Gastrocnemius medialis (tissue), 4 donors: ENCODE results near the gene PTPN6.

Experiments
- CTCF ChIP-seq, 5 experiments: fragments of 450-650 bp in 3 of 5; fragments of 200-600 bp in 2 of 5; sonication (generic) in 2 of 5; IDR thresholded peaks in 4 of 5; conservative IDR thresholded peaks in 1 of 5; 1 replicate in 4 of 5; 2 replicates in 1 of 5; pipeline ENCODE4 v1.5.1; 2016 to 2019; ENCODE audit warnings: antibody characterized with exemption in 5 of 5, mild to moderate bottlenecking in 3 of 5, moderate library complexity in 3 of 5
- POLR2A ChIP-seq, 2 donors: fragments of 450-650 bp; IDR thresholded peaks; one replicate each; pipeline ENCODE4 v1.6.1; 2017; ENCODE audit warnings: antibody characterized with exemption in 2 of 2, mild to moderate bottlenecking in 2 of 2, moderate library complexity in 2 of 2

- TF ChIP-seq CTCF (IDR thresholded peaks at IDR 0.05 in 4 of 5, conservative IDR thresholded peaks at IDR 0.05 in 1 of 5): no peak
- TF ChIP-seq POLR2A (IDR thresholded peaks at IDR 0.05): no peak
These were observed 12.7 kb downstream of the PTPN6 start for GRCh38 chr12:6963791-6964413.
